Endometrium (tissue), 2 donors: ENCODE data around the gene RRP12.
"Not testable (repeated sequence)": the region's sequence is repeated elsewhere in the genome, so short reads cannot be mapped to it uniquely, and the experiment has no call there.

ENCODE experiments used
- FAIRE-seq: peaks from 2 replicates; lab custom pipeline; 2012; peaks lifted over from hg19 to GRCh38; lab: Jason Lieb, UNC
- donor health status: control.
- donor health status: control.

RRP12 gene

GRCh38 chr10:97365761-97366351, 35.3 kb downstream of the RRP12 start:
- FAIRE-seq, result no peak

- no peak for FAIRE-seq
Measured at GRCh38 chr10:97363071-97363470, 38.1 kb downstream of the RRP12 start.

GRCh38 chr10:97362310-97363033, 38.7 kb downstream of the RRP12 start:
- no peak for FAIRE-seq

- FAIRE-seq, result no peak
Measured at GRCh38 chr10:97361537-97361901, 39.6 kb downstream of the RRP12 start.

- FAIRE-seq, result no peak
Measured at GRCh38 chr10:97360705-97361536, 40.2 kb downstream of the RRP12 start.

- no peak for FAIRE-seq
Measured at GRCh38 chr10:97358781-97359180, 42.4 kb downstream of the RRP12 start.

GRCh38 chr10:97358349-97358748, 42.8 kb downstream of the RRP12 start:
- no peak for FAIRE-seq

GRCh38 chr10:97356918-97357317, 44.2 kb downstream of the RRP12 start:
- no peak for FAIRE-seq

GRCh38 chr10:97356318-97356914, 44.7 kb downstream of the RRP12 start:
- FAIRE-seq, result no peak

- FAIRE-seq, result no peak
Measured at GRCh38 chr10:97355571-97355975, 45.6 kb downstream of the RRP12 start.

GRCh38 chr10:97353945-97354344, 47.2 kb downstream of the RRP12 start:
- no peak for FAIRE-seq

- no peak for FAIRE-seq
Measured at GRCh38 chr10:97349752-97350513, 51.2 kb downstream of the RRP12 start.

GRCh38 chr10:97347317-97347716, 53.8 kb downstream of the RRP12 start:
- no peak for FAIRE-seq

GRCh38 chr10:97343664-97344063, 57.5 kb downstream of the RRP12 start:
- FAIRE-seq, result not testable (repeated sequence)

GRCh38 chr10:97341416-97341815, 59.7 kb downstream of the RRP12 start:
- FAIRE-seq, result no peak

- no peak for FAIRE-seq
Measured at GRCh38 chr10:97338041-97338440, 63.1 kb downstream of the RRP12 start.

- no peak for FAIRE-seq
Measured at GRCh38 chr10:97336942-97337831, 64.0 kb downstream of the RRP12 start.

- FAIRE-seq, result no peak
Measured at GRCh38 chr10:97336446-97336845, 64.7 kb downstream of the RRP12 start.

- peak; percentile 4 for FAIRE-seq
Measured at GRCh38 chr10:97336006-97336405, 65.1 kb downstream of the RRP12 start.

GRCh38 chr10:97335188-97335619, 65.9 kb downstream of the RRP12 start:
- no peak for FAIRE-seq
